Measurements from ENCODE around the gene MRPS34.

MRPS34 gene

GRCh38 chr16:1768767-1769401 lies 4.0 kb downstream of the MRPS34 start:
- DNase-seq: no peak

GRCh38 chr16:1768061-1768766 lies 4.7 kb downstream of the MRPS34 start:
- DNase-seq: no peak

GRCh38 chr16:1767116-1767994 lies 5.6 kb downstream of the MRPS34 start:
- no peak for DNase-seq

- no peak for DNase-seq
Measured at GRCh38 chr16:1766701-1767100, 6.2 kb downstream of the MRPS34 start.

- DNase-seq: no peak
Measured at GRCh38 chr16:1766231-1766630, 6.7 kb downstream of the MRPS34 start.

- DNase-seq: no peak
Measured at GRCh38 chr16:1765826-1766225, 7.1 kb downstream of the MRPS34 start.

- no peak for DNase-seq
Measured at GRCh38 chr16:1764971-1765370, 8.0 kb downstream of the MRPS34 start.

- no peak for DNase-seq
Measured at GRCh38 chr16:1763521-1764511, 9.1 kb downstream of the MRPS34 start.

GRCh38 chr16:1762879-1763520 lies 9.9 kb downstream of the MRPS34 start:
- no peak for DNase-seq

- DNase-seq: no peak
Measured at GRCh38 chr16:1762196-1762878, 10.6 kb downstream of the MRPS34 start.

GRCh38 chr16:1761751-1762150 lies 11.2 kb downstream of the MRPS34 start:
- DNase-seq: no peak

- DNase-seq: peak; percentile 25
Measured at GRCh38 chr16:1760911-1761310, 12.0 kb downstream of the MRPS34 start.

- DNase-seq: peak; percentile 26
Measured at GRCh38 chr16:1759511-1759910, 13.4 kb downstream of the MRPS34 start.

- no peak for DNase-seq
Measured at GRCh38 chr16:1758923-1759322, 14.0 kb downstream of the MRPS34 start.

- peak; percentile 14 for DNase-seq
Measured at GRCh38 chr16:1757714-1758461, 15.0 kb downstream of the MRPS34 start.

GRCh38 chr16:1754204-1754603 lies 18.7 kb downstream of the MRPS34 start:
- DNase-seq: no peak

- DNase-seq: no peak
Measured at GRCh38 chr16:1752853-1753252, 20.1 kb downstream of the MRPS34 start.

GRCh38 chr16:1751946-1752345 lies 21.0 kb downstream of the MRPS34 start:
- DNase-seq: no peak

- DNase-seq: peak; percentile 23
Measured at GRCh38 chr16:1749152-1750117, 23.5 kb downstream of the MRPS34 start.
